H1 (cell line): ENCODE measurements around the gene PIAS4. TPM values are rescaled to one million over a fixed set of nuclear protein-coding genes. Genes with fewer than 3 reads are reported as not detected.
A peak's percentile ranks its signal among the peaks of the same experiment; 100 is the strongest.

Experiments used
- CTCF ChIA-PET: fragments of 300-600 bp; sonication (Branson Sonifier 250); formaldehyde crosslinking; loops from one replicate; lab custom pipeline; 2021; ENCODE audit not compliant: partially characterized antibody; lab: Charles Lee
- POLR2A ChIA-PET: fragments of 300-600 bp; sonication (Branson Sonifier 250); formaldehyde crosslinking; loops from one replicate; lab custom pipeline; 2021; ENCODE audit warnings: inconsistent platforms; ENCODE audit not compliant: partially characterized antibody; lab: Charles Lee
- DNase-seq, 2 experiments: peaks; one replicate each; pipeline versions ENCODE4 v3.0.0 to v3.0.0-alpha.2; 2010 to 2022; ENCODE audit warnings: low spot score in 2 of 2, low read depth in 1 of 2, mixed read lengths in 1 of 2
- FAIRE-seq: peaks from 2 replicates; lab custom pipeline; 2011; peaks lifted over from hg19 to GRCh38; lab: Jason Lieb, UNC
- H2AFZ ChIP-seq: 2 replicates; pipeline ENCODE4 v1.8.1; 2012; ENCODE audit warnings: low read length, inconsistent platforms
- H2AK5ac ChIP-seq: 2 replicates; pipeline ENCODE4 v1.6.1; 2013; ENCODE audit warnings: low read depth, low read length
- H2BK120ac ChIP-seq: replicated peaks from 2 replicates; pipeline ENCODE3; 2013; ENCODE audit warnings: low read depth, low read length, inconsistent platforms
- H2BK12ac ChIP-seq: 2 replicates; pipeline ENCODE4 v1.6.1; 2013; ENCODE audit warnings: low read depth, low read length
- H2BK15ac ChIP-seq: 2 replicates; pipeline ENCODE4 v1.6.1; 2013; ENCODE audit warnings: low read length
- H2BK20ac ChIP-seq: 2 replicates; pipeline ENCODE4 v1.6.1; 2013; ENCODE audit warnings: low read length
- H2BK5ac ChIP-seq: 2 replicates; pipeline ENCODE4 v1.6.1; 2013; ENCODE audit warnings: low read depth, low read length
- H3K14ac ChIP-seq: 2 replicates; pipeline ENCODE4 v1.6.1; 2013; ENCODE audit warnings: inconsistent platforms; ENCODE audit not compliant: insufficient read length
- H3K18ac ChIP-seq: 2 replicates; pipeline ENCODE4 v1.6.1; 2013; ENCODE audit warnings: low read length; ENCODE audit errors: extremely low read depth
- H3K23ac ChIP-seq: 2 replicates; pipeline ENCODE4 v1.6.1; 2013; ENCODE audit warnings: inconsistent platforms; ENCODE audit not compliant: insufficient read length
- H3K23me2 ChIP-seq: 2 replicates; pipeline ENCODE4 v1.6.1; 2013; ENCODE audit warnings: low read depth, low read length
- H3K27ac ChIP-seq: 2 replicates; pipeline ENCODE4 v1.6.1; 2011; ENCODE audit warnings: low read depth, low read length, inconsistent platforms
- H3K27me3 ChIP-seq, 4 experiments: replicated peaks in 1 of 4; 1 replicate in 1 of 4; 2 replicates in 3 of 4; pipeline versions ENCODE4 v1.6.1 to v1.8.1; 2011 to 2013; ENCODE audit warnings: low read length in 3 of 4, mild to moderate bottlenecking in 3 of 4, inconsistent platforms in 2 of 4, mixed read lengths in 2 of 4, moderate library complexity in 1 of 4; ENCODE audit not compliant: control insufficient read depth in 3 of 4, insufficient read depth in 3 of 4; ENCODE audit errors: extremely low read depth in 1 of 4
- H3K36me3 ChIP-seq, 4 experiments: 2 replicates each; pipeline versions ENCODE4 v1.6.1 to v1.8.1; 2011 to 2013; ENCODE audit warnings: mild to moderate bottlenecking in 4 of 4, low read length in 3 of 4, moderate library complexity in 2 of 4, control low read depth in 1 of 4, inconsistent platforms in 1 of 4; ENCODE audit not compliant: insufficient read depth in 4 of 4, control insufficient read depth in 2 of 4
- H3K4ac ChIP-seq: replicated peaks from 2 replicates; pipeline ENCODE3; 2013; ENCODE audit warnings: low read length, low read depth, mixed read lengths, inconsistent platforms; ENCODE audit not compliant: insufficient read length
- H3K4me1 ChIP-seq, 4 experiments: replicated peaks in 1 of 4; 1 replicate in 1 of 4; 2 replicates in 3 of 4; pipeline versions ENCODE4 v1.6.1 to v1.8.1; 2011 to 2013; ENCODE audit warnings: low read length in 3 of 4, inconsistent platforms in 2 of 4, mixed read lengths in 1 of 4; ENCODE audit not compliant: insufficient read depth in 4 of 4, control insufficient read depth in 3 of 4
- H3K4me2 ChIP-seq, 2 experiments: 2 replicates each; pipeline versions ENCODE4 v1.6.1 to v1.8.1; 2011 to 2013; ENCODE audit warnings: low read depth in 2 of 2, low read length in 2 of 2, control low read depth in 1 of 2, inconsistent platforms in 1 of 2, mild to moderate bottlenecking in 1 of 2; ENCODE audit not compliant: insufficient read depth in 1 of 2
- H3K4me3 ChIP-seq, 4 experiments: fragments of 200-600, 300-600 bp in 1 of 4; sonication (generic), shearing (Covaris generic), sonication (Bioruptor Twin) in 1 of 4; 2 replicates each; pipeline versions ENCODE4 v1.5.1 to v1.8.1; 2011 to 2016; ENCODE audit warnings: low read length in 4 of 4, low read depth in 3 of 4, control low read depth in 2 of 4, inconsistent platforms in 2 of 4, mild to moderate bottlenecking in 2 of 4, mixed read lengths in 1 of 4, moderate library complexity in 1 of 4; ENCODE audit not compliant: insufficient read depth in 2 of 4; ENCODE audit errors: extremely low read depth in 1 of 4
- H3K56ac ChIP-seq: replicated peaks from 2 replicates; pipeline ENCODE3; 2013; ENCODE audit warnings: low read depth, mild to moderate bottlenecking, mixed read lengths, low read length, inconsistent platforms; ENCODE audit not compliant: insufficient read length
- H3K79me1 ChIP-seq: 2 replicates; pipeline ENCODE4 v1.6.1; 2013; ENCODE audit warnings: low read depth, low read length, control low read depth
- H3K79me2 ChIP-seq, 2 experiments: 2 replicates each; pipeline versions ENCODE4 v1.6.1 to v1.8.1; 2012 to 2013; ENCODE audit warnings: low read length in 2 of 2, mild to moderate bottlenecking in 2 of 2, inconsistent platforms in 1 of 2; ENCODE audit not compliant: insufficient read depth in 2 of 2, control insufficient read depth in 1 of 2
- H3K9ac ChIP-seq, 4 experiments: replicated peaks in 1 of 4; 1 replicate in 1 of 4; 2 replicates in 3 of 4; pipeline versions ENCODE4 v1.6.1 to v1.8.1; 2011 to 2013; ENCODE audit warnings: low read depth in 3 of 4, low read length in 3 of 4, control low read depth in 2 of 4, mild to moderate bottlenecking in 2 of 4, moderate library complexity in 2 of 4, inconsistent platforms in 1 of 4; ENCODE audit errors: extremely low read depth in 1 of 4
- H3K9me3 ChIP-seq, 2 experiments: 2 replicates each; pipeline versions ENCODE4 v1.6.1 to v1.8.1; 2012 to 2013; ENCODE audit warnings: mild to moderate bottlenecking in 2 of 2, moderate library complexity in 2 of 2, control low read depth in 1 of 2, inconsistent platforms in 1 of 2, low read depth in 1 of 2, low read length in 1 of 2, mixed read lengths in 1 of 2; ENCODE audit not compliant: insufficient read depth in 2 of 2
- H4K20me1 ChIP-seq, 2 experiments: replicated peaks in 1 of 2; 2 replicates each; pipeline versions ENCODE3 to v1.8.1; 2011 to 2013; ENCODE audit warnings: inconsistent platforms in 2 of 2, low read length in 2 of 2, mild to moderate bottlenecking in 1 of 2; ENCODE audit not compliant: insufficient read depth in 2 of 2, control insufficient read depth in 1 of 2
- H4K5ac ChIP-seq: 2 replicates; pipeline ENCODE4 v1.6.1; 2013; ENCODE audit warnings: low read length, low read depth, mixed read lengths, inconsistent platforms; ENCODE audit not compliant: insufficient read length
- H4K8ac ChIP-seq: 2 replicates; pipeline ENCODE4 v1.8.0; 2013; ENCODE audit warnings: mild to moderate bottlenecking, moderate library complexity, low read length, inconsistent platforms; ENCODE audit not compliant: insufficient read depth; ENCODE audit errors: extremely low read depth
- H4K91ac ChIP-seq: replicated peaks from 2 replicates; pipeline ENCODE3; 2013; ENCODE audit warnings: low read length, mixed read lengths, inconsistent platforms; ENCODE audit not compliant: insufficient read length
- FOSL1 ChIP-seq: IDR thresholded peaks from 2 replicates; pipeline ENCODE4 v1.6.1; 2011; ENCODE audit warnings: mild to moderate bottlenecking, low read depth, low read length, moderate library complexity; ENCODE audit not compliant: insufficient read depth
- KDM4A ChIP-seq: IDR thresholded peaks from one replicate; pipeline ENCODE4 v1.7.1; 2012; ENCODE audit warnings: low read depth, mild to moderate bottlenecking, moderate library complexity, low read length, inconsistent platforms; ENCODE audit not compliant: severe bottlenecking
- NANOG ChIP-seq: IDR thresholded peaks from 2 replicates; pipeline ENCODE4 v1.6.1; 2011; ENCODE audit warnings: low read length, low read depth, mild to moderate bottlenecking, inconsistent platforms; ENCODE audit not compliant: insufficient read depth, poor library complexity, severe bottlenecking
- POU5F1 ChIP-seq: IDR thresholded peaks from 2 replicates; pipeline ENCODE4 v1.6.1; 2011; ENCODE audit warnings: low read depth, mild to moderate bottlenecking, low read length, moderate library complexity
- SP2 ChIP-seq: IDR thresholded peaks from 2 replicates; pipeline ENCODE4 v1.6.1; 2012; ENCODE audit warnings: mild to moderate bottlenecking, low read length, inconsistent platforms
- WGBS, 2 experiments: shearing (Covaris generic) in 1 of 2; methylation state at CpG; one replicate each; pipeline versions ENCODE4 v1.1.6 to v1.1.7; 2013 to 2015; ENCODE audit warnings: low lambda C conversion rate in 2 of 2, mixed read lengths in 2 of 2, inconsistent platforms in 1 of 2, low coverage in 1 of 2, missing lambda C conversion rate in 1 of 2; ENCODE audit not compliant: insufficient replicate concordance in 2 of 2, insufficient coverage in 1 of 2, insufficient read length in 1 of 2; ENCODE audit errors: extremely low coverage in 1 of 2, missing lambda C conversion rate in 1 of 2; 5-methylcytosine and 5-hydroxymethylcytosine counted together
- polyA plus RNA-seq, 7 experiments: library from polyadenylated mRNA; depleted of rRNA in 3 of 7; stranded (reverse) in 5 of 7; unstranded in 2 of 7; fragments of >200 nt in 5 of 7; fragments of 200-250 nt in 2 of 7; gene quantifications; 1 replicate in 5 of 7; 2 replicates in 1 of 7; 4 replicates in 1 of 7; pipeline versions ENCODE4 v1.2.1 to v1.2.3, GENCODE V29; 2011 to 2013; ENCODE audit warnings: missing spikeins in 2 of 7, mixed read lengths in 2 of 7
- total RNA-seq: library from RNA; stranded (reverse); fragmentation: NEBNext Ultra II Directional; extraction: Animal tissue kit (Norgen Biotek cat#: 25700); gene quantifications from 2 replicates; pipeline ENCODE4 v1.2.1, GENCODE V29; 2021
- TF ChIP-seq, protein P1 (sequence below): IDR thresholded peaks from 2 replicates; pipeline ENCODE4 v1.6.1; 2011; ENCODE audit warnings: low read length, improper control_type of control experiment

The PIAS4 gene
- total and polyA plus RNA-seq, 2 of the 8 experiments (the other 6 are each of a cell fraction or from before 2014, with no cell fraction given), result 30.2 to 51.4 TPM

DNA sequence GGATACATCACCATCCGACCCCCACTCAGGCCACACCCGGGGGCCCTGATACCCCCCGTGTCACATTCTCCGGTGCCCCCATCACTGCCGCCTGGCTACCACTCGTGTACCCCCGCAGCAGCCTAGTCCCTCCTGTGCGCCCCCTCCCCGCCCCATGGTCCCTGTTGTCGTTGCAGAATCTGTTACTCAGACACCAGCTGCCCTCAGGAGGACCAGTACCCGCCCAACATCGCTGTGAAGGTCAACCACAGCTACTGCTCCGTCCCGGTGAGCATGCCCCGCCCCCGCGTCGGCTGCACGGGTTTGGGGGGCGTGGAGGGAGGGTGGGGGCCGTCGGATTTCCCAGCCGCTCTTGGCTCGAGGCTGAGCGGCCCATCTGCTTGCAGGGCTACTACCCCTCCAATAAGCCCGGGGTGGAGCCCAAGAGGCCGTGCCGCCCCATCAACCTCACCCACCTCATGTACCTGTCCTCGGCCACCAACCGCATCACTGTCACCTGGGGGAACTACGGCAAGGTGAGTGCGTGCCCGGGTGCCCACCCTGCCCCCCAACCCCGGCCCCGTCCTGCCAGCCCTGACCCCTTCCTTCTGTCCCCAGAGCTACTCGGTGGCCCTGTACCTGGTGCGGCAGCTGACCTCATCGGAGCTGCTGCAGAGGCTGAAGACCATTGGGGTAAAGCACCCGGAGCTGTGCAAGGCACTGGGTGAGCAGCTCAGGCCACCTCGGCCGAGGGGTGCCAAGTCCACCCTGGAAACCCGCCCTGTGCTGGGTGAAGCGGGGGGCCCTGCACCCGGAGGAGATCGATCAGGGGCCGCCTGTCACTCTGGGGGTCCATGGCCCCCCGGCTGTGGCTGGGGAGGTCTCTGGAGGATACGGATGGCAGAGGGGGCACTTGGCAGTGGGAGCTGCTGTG, 21.1 kb downstream of the PIAS4 start:
- TF ChIP-seq SP2 (no peak), NANOG (no peak), KDM4A (no peak), FOSL1 (no peak), POU5F1 (no peak)
- TF ChIP-seq, protein P1, sequence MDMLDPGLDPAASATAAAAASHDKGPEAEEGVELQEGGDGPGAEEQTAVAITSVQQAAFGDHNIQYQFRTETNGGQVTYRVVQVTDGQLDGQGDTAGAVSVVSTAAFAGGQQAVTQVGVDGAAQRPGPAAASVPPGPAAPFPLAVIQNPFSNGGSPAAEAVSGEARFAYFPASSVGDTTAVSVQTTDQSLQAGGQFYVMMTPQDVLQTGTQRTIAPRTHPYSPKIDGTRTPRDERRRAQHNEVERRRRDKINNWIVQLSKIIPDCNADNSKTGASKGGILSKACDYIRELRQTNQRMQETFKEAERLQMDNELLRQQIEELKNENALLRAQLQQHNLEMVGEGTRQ, result no peak
- no peak overlapping the region for H2BK5ac ChIP-seq
- H3K18ac ChIP-seq, result no peak overlapping the region
- DNase-seq, result no peak
- 0 out of 2 replicates have a peak overlapping the region, but pooled peaks have one; percentile 25 for H4K8ac ChIP-seq
- no peak for FAIRE-seq
- H2AK5ac ChIP-seq, result no peak overlapping the region
- POLR2A ChIA-PET, result interaction anchor here (0.6 to 2.1 kb wide), 9 partner anchors 9 to 159 kb away, joined by 3 to 9 read pairs (median 3); partner anchors contain the start of genes EEF2 and PIAS4
- no peak overlapping the region for H2AFZ ChIP-seq
- H4K91ac ChIP-seq, result no peak overlapping the region
- no peaks in the 10 kb centered on the region for H3K23me2 ChIP-seq
- H3K9me3 ChIP-seq, result no peaks in the 10 kb centered on the region
- no peak overlapping the region for H3K14ac ChIP-seq
- no peak overlapping the region for H2BK20ac ChIP-seq
- H3K4me2 ChIP-seq, result no peak overlapping the region
- H3K4me1 ChIP-seq, result no peaks in the 10 kb centered on the region
- H3K4me3 ChIP-seq, result no peak overlapping the region
- WGBS, 2 experiments, result 94% methylated on average over 33 of the region's 48 CpGs; no CpG with 5 or more reads in 1 of the 2 experiments
- no peak overlapping the region for H3K4ac ChIP-seq
- H4K20me1 ChIP-seq, result peaks cover 0 to 11% of the 10 kb centered on the region in 2 experiments
- H3K79me1 ChIP-seq, result 0 out of 2 replicates have a peak, but pooled peaks cover 3% of the 10 kb centered on the region
- no peak overlapping the region for H2BK120ac ChIP-seq
- H3K23ac ChIP-seq, result no peak overlapping the region
- H4K5ac ChIP-seq, result no peak overlapping the region
- CTCF ChIA-PET, result interaction anchor here (0.5 to 1.2 kb wide), 4 partner anchors 48 to 1141 kb away, joined by 3 read pairs; no protein-coding TSS in a partner anchor
- H3K9ac ChIP-seq, result no peak overlapping the region
- H3K79me2 ChIP-seq, result peaks cover 0 to under 1% of the 10 kb centered on the region in 2 experiments; a peak in 1 of 4 replicates
- H2BK15ac ChIP-seq, result no peak overlapping the region
- H3K27me3 ChIP-seq, result no peaks in the 10 kb centered on the region
- H2BK12ac ChIP-seq, result no peak overlapping the region
- H3K36me3 ChIP-seq, result peaks cover 2 to 32% (median 8%) of the 10 kb centered on the region in 4 experiments; a peak in 4 of 8 replicates
- no peak overlapping the region for H3K27ac ChIP-seq
- no peak overlapping the region for H3K56ac ChIP-seq
